Right lobe of liver (tissue), 4 donors: ENCODE results near the gene LGALS7.

Experiments used
- CTCF ChIP-seq, 4 donors: fragments of 200-600 bp in 3 of 4; fragments of 450-650 bp in 1 of 4; IDR thresholded peaks; one replicate each; pipeline versions ENCODE4 v1.5.1 to v1.8.0; 2016 to 2022; ENCODE audit warnings: antibody characterized with exemption in 4 of 4, mild to moderate bottlenecking in 2 of 4
- POLR2A ChIP-seq: fragments of 450-650 bp; IDR thresholded peaks from one replicate; pipeline ENCODE4 v1.6.1; 2017; ENCODE audit warnings: antibody characterized with exemption, mild to moderate bottlenecking
- donor health status: DM: no; HTN: no; CAD: no.
- donor health status: DM: no; HTN: no; CAD: no.
- donor health status: DM: no; HTN: yes; CAD: no.

GRCh38 chr19:38780443-38780842, 7.1 kb upstream of the LGALS7 start:
- TF ChIP-seq POLR2A (no peak), CTCF (IDR thresholded peaks at IDR 0.05) (no peak)
